Kidney epithelial cell (primary cell): ENCODE measurements around the gene ARMS2. TPM values are rescaled to one million over a fixed set of nuclear protein-coding genes. Genes with fewer than 3 reads are reported as not detected.

Experiments used
- DNase-seq: peaks from one replicate; pipeline ENCODE4 v3.0.0-alpha.2; 2010; ENCODE audit warnings: low read depth
- H3K27me3 ChIP-seq: 2 replicates; pipeline ENCODE4 v1.6.0; 2011; ENCODE audit warnings: low read length; ENCODE audit not compliant: control insufficient read depth, insufficient read depth
- H3K36me3 ChIP-seq: 2 replicates; pipeline ENCODE4 v1.5.1; 2011; ENCODE audit warnings: low read length; ENCODE audit not compliant: control insufficient read depth, insufficient read depth
- H3K4me3 ChIP-seq: 2 replicates; pipeline ENCODE4 v1.5.1; 2011; ENCODE audit warnings: low read depth, mild to moderate bottlenecking, control low read depth, low read length
- CTCF ChIP-seq: IDR thresholded peaks from 2 replicates; pipeline ENCODE4 v1.5.1; 2011; ENCODE audit warnings: mild to moderate bottlenecking, moderate library complexity, low read length, control low read depth, inconsistent platforms; ENCODE audit not compliant: insufficient read depth, poor library complexity, severe bottlenecking
- total RNA-seq: library from RNA; depleted of rRNA; stranded (reverse); fragments of >200 nt; gene quantifications from 2 replicates; pipeline ENCODE4 v1.2.3, GENCODE V29; 2015

The ARMS2 gene
- total RNA-seq, 1 donor from 2014 or later: not detected

DNA sequence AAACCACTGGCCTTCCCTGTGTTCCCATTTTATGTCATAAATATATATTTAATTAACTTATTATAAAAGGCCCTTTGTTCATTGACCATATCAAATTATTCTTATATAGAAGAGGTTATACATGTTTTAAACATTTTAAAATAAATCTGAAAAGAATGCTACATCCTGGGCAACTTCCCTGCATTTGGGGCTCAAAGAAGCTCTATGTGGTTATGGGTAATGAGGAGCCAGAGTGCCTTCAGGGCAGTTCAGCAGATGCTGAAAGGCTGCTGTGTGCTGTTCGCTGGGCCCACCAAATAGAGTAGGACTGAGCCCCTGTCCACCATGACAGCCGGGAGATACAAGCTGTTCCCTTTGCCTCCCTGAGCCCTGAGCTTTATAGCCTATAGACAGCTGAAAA, 42.8 kb downstream of the ARMS2 start:
- H3K27me3 ChIP-seq: no peaks in the 10 kb centered on the region
- no peak for TF ChIP-seq CTCF
- no peaks in the 10 kb centered on the region for H3K36me3 ChIP-seq
- DNase-seq: no peak
- H3K4me3 ChIP-seq: no peak overlapping the region

GRCh38 chr10:122498521-122498920, 44.1 kb downstream of the ARMS2 start:
- Histone ChIP-seq H3K36me3 (no peaks in the 10 kb centered on the region), H3K4me3 (no peak overlapping the region), H3K27me3 (no peaks in the 10 kb centered on the region)
- DNase-seq: no peak
- no peak for TF ChIP-seq CTCF

- no peaks in the 10 kb centered on the region for H3K36me3 ChIP-seq
- no peak for TF ChIP-seq CTCF
- no peak overlapping the region for H3K4me3 ChIP-seq
- no peak for DNase-seq
- H3K27me3 ChIP-seq: no peaks in the 10 kb centered on the region
These were observed 44.6 kb downstream of the ARMS2 start for GRCh38 chr10:122499012-122499411.

- DNase-seq: no peak
- no peak overlapping the region for H3K4me3 ChIP-seq
- no peak for TF ChIP-seq CTCF
- H3K36me3 ChIP-seq: no peaks in the 10 kb centered on the region
- H3K27me3 ChIP-seq: no peaks in the 10 kb centered on the region
These were observed 45.1 kb downstream of the ARMS2 start for GRCh38 chr10:122499491-122499941.

- Histone ChIP-seq H3K27me3 (no peaks in the 10 kb centered on the region), H3K36me3 (no peaks in the 10 kb centered on the region), H3K4me3 (no peak overlapping the region)
- no peak for DNase-seq
- no peak for TF ChIP-seq CTCF
These were observed 45.7 kb downstream of the ARMS2 start for GRCh38 chr10:122500194-122500593.

DNA sequence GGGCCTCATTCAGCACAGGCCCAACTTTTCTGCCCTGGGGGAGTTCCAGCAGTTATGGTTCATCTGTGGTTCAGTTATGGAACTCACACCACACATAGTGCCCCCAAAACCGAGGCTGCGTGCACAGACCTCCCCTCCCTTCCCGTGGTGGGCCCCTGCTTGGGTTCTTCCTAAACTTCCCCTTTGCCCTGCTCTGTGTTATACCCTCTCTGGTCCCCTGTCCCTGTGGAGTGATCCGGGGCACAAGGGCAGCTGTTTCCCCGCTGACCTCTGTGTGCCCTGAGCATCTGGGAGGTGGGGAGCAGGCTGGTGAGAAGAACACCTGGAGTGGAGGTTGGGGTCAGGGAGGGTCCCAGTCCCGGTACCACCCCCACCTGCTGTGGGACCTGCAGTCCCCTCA, 46.3 kb downstream of the ARMS2 start:
- TF ChIP-seq CTCF: no peak
- H3K36me3 ChIP-seq: no peaks in the 10 kb centered on the region

More for the DNA sequence above, 46.3 kb downstream of the ARMS2 start:
- DNase-seq: no peak
- H3K4me3 ChIP-seq: no peak overlapping the region
- H3K27me3 ChIP-seq: no peaks in the 10 kb centered on the region
